Measurements from ENCODE around the gene TRDN.

GRCh38 chr6:123681957-123682462, 45.3 kb upstream of the TRDN start:
- TF ChIP-seq CTCF (IDR thresholded peaks at IDR 0.05 in 8 of 11, conservative IDR thresholded peaks at IDR 0.05 in 3 of 11) (no peak), POLR2AphosphoS5 (IDR thresholded peaks at IDR 0.05) (no peak), POLR2A (IDR thresholded peaks at IDR 0.05) (no peak)
